Cardiac septum (tissue), 1 donor: ENCODE data around the gene CDX1. TPM values are rescaled to one million over a fixed set of nuclear protein-coding genes. Genes with fewer than 3 reads are reported as not detected.

ENCODE experiments used
- total RNA-seq: library from RNA; stranded (reverse); fragmentation: NEBNext Ultra II Directional; extraction: Animal tissue kit (Norgen Biotek cat#: 25700); gene quantifications from one replicate; pipeline ENCODE4 v1.2.1, GENCODE V29; 2021
- donor health status: DM: no; HTN: no; CAD: no.

CDX1 gene
- total RNA-seq, 1 donor from 2014 or later, result 0.16 TPM

Other genes starting within 250 kb of the CDX1 start
- 0.13 TPM for gene PDE6A, start 222.0 kb upstream of the CDX1 start, total RNA-seq
- gene SLC26A2, start 206.0 kb upstream of the CDX1 start, total RNA-seq, result 5.8 TPM
- gene TIGD6, start 166.1 kb upstream of the CDX1 start, total RNA-seq, result 2.7 TPM
- 17.6 TPM for gene HMGXB3, start 166.0 kb upstream of the CDX1 start, total RNA-seq
- gene CSF1R, start 80.2 kb upstream of the CDX1 start, total RNA-seq, result 11.9 TPM
- gene PDGFRB, start 10.9 kb upstream of the CDX1 start, total RNA-seq, result 54.6 TPM
- not detected for gene SLC6A7, start 23.3 kb downstream of the CDX1 start, total RNA-seq
- gene CAMK2A, start 123.0 kb downstream of the CDX1 start, total RNA-seq, result 22.7 TPM
- gene ARSI, start 136.1 kb downstream of the CDX1 start, total RNA-seq, result 0.38 TPM
- gene TCOF1, start 190.9 kb downstream of the CDX1 start, total RNA-seq, result 15.5 TPM
- 239 TPM for gene CD74, start 246.1 kb downstream of the CDX1 start, total RNA-seq